GM10248 (cell line): ENCODE data around the gene HIP1R.

Source experiments
- CTCF ChIA-PET: fragments of 300-600 bp; sonication (Branson Sonifier 250); formaldehyde crosslinking; extraction: SDS; loops from one replicate; lab custom pipeline; 2021; ENCODE audit warnings: antibody characterized with exemption; lab: Yijun Ruan, JAX
- POLR2A ChIA-PET: fragments of 350-650 bp; sonication (Branson Sonifier 250); formaldehyde crosslinking; extraction: SDS; loops from one replicate; lab custom pipeline; 2020; ENCODE audit warnings: antibody characterized with exemption; lab: Yijun Ruan, JAX
- DNase-seq: peaks from one replicate; pipeline ENCODE4 v3.0.0; 2012; ENCODE audit errors: extremely low spot score
- CTCF ChIP-seq: IDR thresholded peaks from 2 replicates; pipeline ENCODE4 v1.5.1; 2012; ENCODE audit warnings: mild to moderate bottlenecking, low read depth; ENCODE audit errors: extremely low read depth, missing control alignments, control extremely low read depth

The HIP1R gene

GRCh38 chr12:122862872-122863701 is 27.8 kb downstream of the HIP1R start:
- ChIA-PET POLR2A (interaction anchor here (0.5 to 0.6 kb wide), 2 partner anchors 23 to 79 kb away, joined by 4 to 7 read pairs; no protein-coding TSS in a partner anchor), CTCF (interaction anchor here (0.9 to 10.3 kb wide), 5 partner anchors 10 to 375 kb away, joined by 3 to 158 read pairs (median 4); no protein-coding TSS in a partner anchor)
- no peak for TF ChIP-seq CTCF
- no peak for DNase-seq

- DNase-seq: no peak
- no peak for TF ChIP-seq CTCF
- ChIA-PET CTCF (interaction anchor here (1.2 to 10.3 kb wide), 8 partner anchors 11 to 86 kb away, joined by 3 to 158 read pairs (median 4); no protein-coding TSS in a partner anchor), POLR2A (no interaction called here)
Observed at GRCh38 chr12:122864894-122865253, 29.6 kb downstream of the HIP1R start.

GRCh38 chr12:122865268-122866231 is 30.3 kb downstream of the HIP1R start:
- CTCF ChIA-PET: interaction anchor here (1.2 to 10.3 kb wide), 8 partner anchors 12 to 85 kb away, joined by 3 to 158 read pairs (median 4); no protein-coding TSS in a partner anchor
- POLR2A ChIA-PET: no interaction called here
- TF ChIP-seq CTCF: peak; percentile 36
- DNase-seq: no peak

- no peak for TF ChIP-seq CTCF
- ChIA-PET POLR2A (no interaction called here), CTCF (no interaction called here)
- DNase-seq: no peak
Observed at GRCh38 chr12:122866379-122866778, 31.1 kb downstream of the HIP1R start.

GRCh38 chr12:122866950-122867607 is 31.8 kb downstream of the HIP1R start:
- no peak for DNase-seq
- ChIA-PET CTCF (interaction anchor here (1.0 kb wide), 1 partner anchor 15 kb away, joined by 3 read pairs; no protein-coding TSS in a partner anchor), POLR2A (no interaction called here)
- no peak for TF ChIP-seq CTCF
